ENCODE data around the gene POSTN. TPM values are rescaled to one million over a fixed set of nuclear protein-coding genes. Genes with fewer than 3 reads are reported as not detected.

The POSTN gene
- total and polyA plus RNA-seq, 2 of the 8 experiments (the other 6 are each of a cell fraction or from before 2014, with no cell fraction given): 0.30 to 0.74 TPM

DNA sequence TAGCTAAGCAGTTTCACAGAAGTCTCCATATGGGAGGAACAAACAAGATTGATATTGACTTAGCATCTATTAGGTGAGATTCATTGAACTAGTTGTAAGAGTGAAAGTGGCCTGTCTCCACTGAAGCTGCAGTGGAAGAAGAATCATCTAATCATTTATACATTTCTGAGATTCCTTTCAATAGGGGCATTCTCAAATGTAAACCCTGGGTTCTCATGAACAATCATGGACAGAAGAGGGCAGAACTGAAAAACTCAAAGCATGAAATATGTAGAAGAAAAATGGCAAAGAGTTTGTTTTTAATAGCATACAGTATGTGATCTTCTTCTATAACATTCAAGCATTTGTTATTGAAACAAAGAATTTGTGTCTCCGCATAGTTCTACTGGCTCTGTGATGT, 17.6 kb upstream of the POSTN start:
- no peak overlapping the region for H2BK15ac ChIP-seq (ENCODE audit: low read length)
- DNase-seq (ENCODE audit: low read depth in 1 of 2, low spot score in 2 of 2) (no peak), FAIRE-seq (no peak)
- H2BK5ac ChIP-seq (ENCODE audit: low read depth, low read length): no peak overlapping the region
- H2AFZ ChIP-seq (ENCODE audit: low read length): no peak overlapping the region
- H3K4me1 ChIP-seq (replicated peaks in 1 of 4; ENCODE audit: control insufficient read depth in 3 of 4, insufficient read depth in 4 of 4, low read length in 3 of 4): no peaks in the 10 kb centered on the region
- H4K8ac ChIP-seq (ENCODE audit: extremely low read depth, insufficient read depth, low read length): no peak overlapping the region
- no peak overlapping the region for H4K5ac ChIP-seq (ENCODE audit: insufficient read length, low read depth, low read length)
- no peak overlapping the region for H3K23ac ChIP-seq (ENCODE audit: insufficient read length)
- H3K4me3 ChIP-seq (ENCODE audit: extremely low read depth in 1 of 4, insufficient read depth in 2 of 4, low read depth in 3 of 4, low read length in 4 of 4): no peak overlapping the region
- no peak overlapping the region for H3K4ac ChIP-seq (replicated peaks; ENCODE audit: insufficient read length, low read depth, low read length)
- no peak overlapping the region for H2AK5ac ChIP-seq (ENCODE audit: low read depth, low read length)
- H3K9ac ChIP-seq (replicated peaks in 1 of 4; ENCODE audit: extremely low read depth in 1 of 4, low read depth in 3 of 4, low read length in 3 of 4): no peak overlapping the region
- 85% methylated on average over 1 of the region's 1 CpG; no CpG with 5 or more reads in 1 of the 2 experiments for WGBS, 2 experiments (ENCODE audit: extremely low coverage in 1 of 2, insufficient coverage in 1 of 2, insufficient read length in 1 of 2, insufficient replicate concordance in 2 of 2, low coverage in 1 of 2, low lambda C conversion rate in 2 of 2, missing lambda C conversion rate in 1 of 2)
- no peaks in the 10 kb centered on the region for H3K23me2 ChIP-seq (ENCODE audit: low read depth, low read length)
- H3K4me2 ChIP-seq (ENCODE audit: insufficient read depth in 1 of 2, low read depth in 2 of 2, low read length in 2 of 2): no peak overlapping the region
- no peak overlapping the region for H2BK20ac ChIP-seq (ENCODE audit: low read length)
- ChIA-PET POLR2A (ENCODE audit: partially characterized antibody) (no interaction called here), CTCF (ENCODE audit: partially characterized antibody) (interaction anchor here (1.1 kb wide), 1 partner anchor 11 kb away, joined by 4 read pairs; no protein-coding TSS in a partner anchor)
- H4K20me1 ChIP-seq (replicated peaks in 1 of 2; ENCODE audit: control insufficient read depth in 1 of 2, insufficient read depth in 2 of 2, low read length in 2 of 2): no peaks in the 10 kb centered on the region
- no peaks in the 10 kb centered on the region for H3K79me1 ChIP-seq (ENCODE audit: low read depth, low read length)
- no peaks in the 10 kb centered on the region for H3K79me2 ChIP-seq (ENCODE audit: control insufficient read depth in 1 of 2, insufficient read depth in 2 of 2, low read length in 2 of 2)
- no peaks in the 10 kb centered on the region for H3K36me3 ChIP-seq (ENCODE audit: control insufficient read depth in 2 of 4, insufficient read depth in 4 of 4, low read length in 3 of 4)
- H3K27ac ChIP-seq (ENCODE audit: low read depth, low read length): no peak overlapping the region
- no peaks in the 10 kb centered on the region for H3K27me3 ChIP-seq (replicated peaks in 1 of 4; ENCODE audit: control insufficient read depth in 3 of 4, extremely low read depth in 1 of 4, insufficient read depth in 3 of 4, low read length in 3 of 4)
- H3K9me3 ChIP-seq (ENCODE audit: insufficient read depth in 2 of 2, low read depth in 1 of 2, low read length in 1 of 2): no peaks in the 10 kb centered on the region
- no peak overlapping the region for H3K56ac ChIP-seq (replicated peaks; ENCODE audit: insufficient read length, low read depth, low read length)
- no peak overlapping the region for H3K18ac ChIP-seq (ENCODE audit: extremely low read depth, low read length)
- no peak overlapping the region for H4K91ac ChIP-seq (replicated peaks; ENCODE audit: insufficient read length, low read length)
- no peak overlapping the region for H2BK120ac ChIP-seq (replicated peaks; ENCODE audit: low read depth, low read length)
- no peak overlapping the region for H2BK12ac ChIP-seq (ENCODE audit: low read depth, low read length)
- no peak overlapping the region for H3K14ac ChIP-seq (ENCODE audit: insufficient read length)
- no peak for TF ChIP-seq GTF2F1 (IDR thresholded peaks at IDR 0.05; ENCODE audit: borderline replicate concordance, low read depth, low read length)

All from H1 (cell line).